Measurements from ENCODE around the gene PRKN. TPM values are rescaled to one million over a fixed set of nuclear protein-coding genes. Genes with fewer than 3 reads are reported as not detected.

Gene PRKN
- total RNA-seq, 2 donors from 2014 or later: 10.7 to 21.2 TPM

DNA sequence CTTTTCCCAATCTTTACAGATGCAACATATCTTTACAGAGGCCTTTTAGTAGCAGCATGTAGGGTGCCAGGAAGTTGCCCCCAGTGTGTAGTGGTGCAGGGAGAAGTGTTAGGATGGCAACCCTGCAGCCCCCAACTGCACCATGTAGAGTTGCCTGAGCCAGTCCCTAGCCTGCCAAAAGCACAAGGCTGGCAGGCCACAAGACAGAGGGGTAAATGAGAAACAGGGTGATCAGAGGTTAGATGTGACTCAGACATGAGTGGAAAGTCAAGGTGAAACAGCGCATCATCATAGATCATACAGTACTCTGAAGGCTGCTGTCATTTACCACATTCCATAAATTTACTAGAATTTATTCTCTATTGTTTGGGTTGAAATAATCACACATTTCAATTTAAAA is 467.5 kb downstream of the PRKN start:
- DNase-seq (ENCODE audit: low spot score): no peak
- Histone ChIP-seq H3K9me3 (no peaks in the 10 kb centered on the region), H3K4me3 (no peak overlapping the region), H3K27ac (no peak overlapping the region), H3K36me3 (no peaks in the 10 kb centered on the region), H3K27me3 (replicated peaks; ENCODE audit: insufficient read depth) (no peaks in the 10 kb centered on the region), H3K4me1 (replicated peaks) (no peaks in the 10 kb centered on the region)
- TF ChIP-seq POLR2A (IDR thresholded peaks at IDR 0.05) (no peak), POLR2AphosphoS5 (IDR thresholded peaks at IDR 0.05) (no peak)
- TF ChIP-seq, protein P1, sequence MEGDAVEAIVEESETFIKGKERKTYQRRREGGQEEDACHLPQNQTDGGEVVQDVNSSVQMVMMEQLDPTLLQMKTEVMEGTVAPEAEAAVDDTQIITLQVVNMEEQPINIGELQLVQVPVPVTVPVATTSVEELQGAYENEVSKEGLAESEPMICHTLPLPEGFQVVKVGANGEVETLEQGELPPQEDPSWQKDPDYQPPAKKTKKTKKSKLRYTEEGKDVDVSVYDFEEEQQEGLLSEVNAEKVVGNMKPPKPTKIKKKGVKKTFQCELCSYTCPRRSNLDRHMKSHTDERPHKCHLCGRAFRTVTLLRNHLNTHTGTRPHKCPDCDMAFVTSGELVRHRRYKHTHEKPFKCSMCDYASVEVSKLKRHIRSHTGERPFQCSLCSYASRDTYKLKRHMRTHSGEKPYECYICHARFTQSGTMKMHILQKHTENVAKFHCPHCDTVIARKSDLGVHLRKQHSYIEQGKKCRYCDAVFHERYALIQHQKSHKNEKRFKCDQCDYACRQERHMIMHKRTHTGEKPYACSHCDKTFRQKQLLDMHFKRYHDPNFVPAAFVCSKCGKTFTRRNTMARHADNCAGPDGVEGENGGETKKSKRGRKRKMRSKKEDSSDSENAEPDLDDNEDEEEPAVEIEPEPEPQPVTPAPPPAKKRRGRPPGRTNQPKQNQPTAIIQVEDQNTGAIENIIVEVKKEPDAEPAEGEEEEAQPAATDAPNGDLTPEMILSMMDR (IDR thresholded peaks at IDR 0.05): no peak
- intact Hi-C loops (cut with DNase I): no loop called here
- 93% methylated on average over 1 of the region's 1 CpG for WGBS

DNA sequence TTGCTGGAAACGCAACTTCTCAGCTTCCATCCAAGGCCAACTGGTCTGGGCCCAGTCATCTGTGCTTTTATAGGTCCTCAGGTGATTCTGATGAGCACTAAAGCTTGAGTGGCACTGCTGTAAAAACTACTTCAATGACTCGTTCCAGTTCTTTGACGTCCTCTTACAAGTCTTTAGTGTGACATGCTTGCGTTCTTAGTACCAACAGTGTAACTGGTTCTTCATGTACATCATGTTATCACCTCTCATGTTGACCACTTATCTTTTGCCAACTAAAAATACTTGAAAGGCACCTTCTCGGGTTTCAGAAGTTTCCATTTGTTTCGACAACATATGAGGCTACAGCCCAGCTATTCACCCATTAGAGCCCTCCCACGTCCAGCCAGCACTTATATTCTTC is 468.9 kb downstream of the PRKN start:
- intact Hi-C loops (cut with DNase I): no loop called here
- TF ChIP-seq POLR2A (IDR thresholded peaks at IDR 0.05) (no peak), POLR2AphosphoS5 (IDR thresholded peaks at IDR 0.05) (no peak)
- TF ChIP-seq, protein P1 (IDR thresholded peaks at IDR 0.05): no peak
- Histone ChIP-seq H3K9me3 (no peaks in the 10 kb centered on the region), H3K36me3 (no peaks in the 10 kb centered on the region), H3K27me3 (replicated peaks; ENCODE audit: insufficient read depth) (no peaks in the 10 kb centered on the region), H3K4me1 (replicated peaks) (no peaks in the 10 kb centered on the region), H3K4me3 (no peak overlapping the region), H3K27ac (no peak overlapping the region)
- DNase-seq (ENCODE audit: low spot score): no peak
- 80% methylated on average over 7 of the region's 7 CpGs for WGBS

DNA sequence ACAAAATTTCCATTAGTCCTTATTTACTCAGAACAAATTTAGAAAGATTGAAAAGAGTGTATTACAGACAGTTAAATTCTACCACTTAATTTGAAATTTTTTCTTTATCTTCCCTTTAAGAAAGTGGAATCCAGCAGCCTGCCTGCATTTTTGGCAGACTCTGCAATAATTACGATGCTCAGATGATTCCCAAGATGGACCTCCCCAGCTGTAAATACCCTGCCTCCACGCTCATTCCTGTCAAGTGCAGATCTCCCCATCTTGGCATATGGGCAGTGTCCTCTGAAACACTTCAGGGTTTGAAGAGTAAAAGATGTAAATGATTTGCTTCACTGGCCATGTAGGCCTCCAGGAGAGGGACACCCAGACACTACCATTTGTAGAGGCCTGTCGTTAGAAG is 471.2 kb downstream of the PRKN start:
- no peaks in the 10 kb centered on the region for H3K9me3 ChIP-seq
- DNase-seq (ENCODE audit: low spot score): no peak
- no peaks in the 10 kb centered on the region for H3K4me1 ChIP-seq (replicated peaks)
- H3K36me3 ChIP-seq: no peaks in the 10 kb centered on the region
- H3K4me3 ChIP-seq: no peak overlapping the region
- TF ChIP-seq, protein P1 (IDR thresholded peaks at IDR 0.05): no peak
- TF ChIP-seq POLR2A (IDR thresholded peaks at IDR 0.05): no peak
- TF ChIP-seq POLR2AphosphoS5 (IDR thresholded peaks at IDR 0.05): no peak
- WGBS: 73% methylated on average over 3 of the region's 3 CpGs
- no peak overlapping the region for H3K27ac ChIP-seq
- no peaks in the 10 kb centered on the region for H3K27me3 ChIP-seq (replicated peaks; ENCODE audit: insufficient read depth)
- intact Hi-C loops (cut with DNase I): no loop called here

DNA sequence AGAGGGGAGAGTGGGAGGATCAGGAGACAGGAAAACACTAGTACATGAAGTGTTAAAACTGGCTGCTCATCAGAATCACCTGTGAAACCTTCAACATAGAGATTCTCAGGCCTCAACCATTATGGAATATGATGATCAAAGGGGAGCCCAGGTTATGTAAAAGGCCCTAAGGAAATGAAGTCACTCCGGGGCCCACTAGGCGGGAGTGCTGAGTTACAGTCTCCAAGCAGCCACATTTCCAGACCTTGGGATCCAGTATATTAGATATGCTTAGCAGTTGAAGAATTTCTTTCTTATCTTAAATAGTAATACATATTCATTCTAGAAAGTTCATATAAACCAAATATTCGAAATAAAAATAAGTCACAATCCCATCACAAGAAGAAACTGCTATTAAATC is 476.3 kb downstream of the PRKN start:
- H3K4me3 ChIP-seq: no peak overlapping the region
- no peak for DNase-seq (ENCODE audit: low spot score)
- no peaks in the 10 kb centered on the region for H3K36me3 ChIP-seq
- 91% methylated on average over 3 of the region's 3 CpGs for WGBS
- no peak overlapping the region for H3K27ac ChIP-seq
- no peak for TF ChIP-seq POLR2AphosphoS5 (IDR thresholded peaks at IDR 0.05)
- TF ChIP-seq POLR2A (IDR thresholded peaks at IDR 0.05): no peak
- TF ChIP-seq, protein P1 (IDR thresholded peaks at IDR 0.05): no peak
- H3K9me3 ChIP-seq: no peaks in the 10 kb centered on the region
- no peaks in the 10 kb centered on the region for H3K27me3 ChIP-seq (replicated peaks; ENCODE audit: insufficient read depth)
- H3K4me1 ChIP-seq (replicated peaks): no peaks in the 10 kb centered on the region
- intact Hi-C loops (cut with DNase I): no loop called here

DNA sequence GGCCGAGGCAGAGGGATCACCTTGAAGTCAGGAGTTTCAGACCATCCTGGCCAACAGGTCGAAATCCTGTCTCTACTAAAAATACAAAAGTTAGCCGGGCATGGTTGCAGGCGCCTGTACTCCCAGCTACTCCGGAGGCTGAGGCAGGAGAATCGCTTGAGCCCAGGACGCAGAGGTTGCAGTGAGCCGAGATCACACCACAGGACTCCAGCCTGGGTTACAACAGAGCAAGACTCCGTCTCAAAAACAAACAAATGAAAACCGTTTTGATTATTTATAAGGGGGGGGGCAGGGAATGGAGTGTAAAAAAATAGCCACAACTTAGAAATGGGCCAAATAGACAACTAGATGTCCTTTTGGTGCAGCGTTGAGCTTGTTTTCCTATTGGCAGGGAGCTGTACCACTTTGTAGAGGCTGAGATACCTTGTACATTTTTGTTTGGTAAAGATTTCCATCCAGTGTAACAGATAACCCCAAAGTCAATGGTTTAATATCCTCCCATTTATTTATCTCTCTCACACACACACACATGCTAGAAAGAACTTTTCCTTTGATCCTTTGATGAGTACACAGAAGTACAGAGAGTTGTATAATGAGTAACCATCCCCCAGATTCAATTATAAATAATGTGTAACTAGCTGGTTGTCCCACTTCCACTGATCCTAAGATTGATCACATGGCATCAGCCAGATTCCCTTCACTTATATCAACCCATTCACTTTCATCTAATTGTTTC is 477.5 kb downstream of the PRKN start:
- no peak for DNase-seq (ENCODE audit: low spot score)
- no peak for TF ChIP-seq POLR2AphosphoS5 (IDR thresholded peaks at IDR 0.05)
- TF ChIP-seq POLR2A (IDR thresholded peaks at IDR 0.05): no peak
- Histone ChIP-seq H3K4me3 (no peak overlapping the region), H3K27me3 (replicated peaks; ENCODE audit: insufficient read depth) (no peaks in the 10 kb centered on the region), H3K27ac (no peak overlapping the region), H3K36me3 (no peaks in the 10 kb centered on the region), H3K4me1 (replicated peaks) (no peaks in the 10 kb centered on the region), H3K9me3 (no peaks in the 10 kb centered on the region)
- 80% methylated on average over 11 of the region's 11 CpGs for WGBS
- intact Hi-C loops (cut with DNase I): no loop called here
